MM.1S (cell line): ENCODE measurements around the gene NOL7.

Experiments
- EZH2 ChIP-seq: fragments of 300-600 bp; sonication (generic); optimal IDR thresholded peaks from 2 replicates; pipeline ENCODE3; 2017; ENCODE audit warnings: low read depth, mild to moderate bottlenecking, antibody characterized with exemption, low read length, mixed read lengths
- EZH2phosphoT487 ChIP-seq: fragments of 300-600 bp; sonication (generic); IDR thresholded peaks from 2 replicates; pipeline ENCODE4 v1.6.1; 2018; ENCODE audit warnings: antibody characterized with exemption, low read length
- TF ChIP-seq, protein P1 (sequence below): fragments of 300-600 bp; sonication (generic); IDR thresholded peaks from 2 replicates; pipeline ENCODE4 v1.5.1; 2016; ENCODE audit warnings: antibody characterized with exemption, low read length, mixed read lengths

DNA sequence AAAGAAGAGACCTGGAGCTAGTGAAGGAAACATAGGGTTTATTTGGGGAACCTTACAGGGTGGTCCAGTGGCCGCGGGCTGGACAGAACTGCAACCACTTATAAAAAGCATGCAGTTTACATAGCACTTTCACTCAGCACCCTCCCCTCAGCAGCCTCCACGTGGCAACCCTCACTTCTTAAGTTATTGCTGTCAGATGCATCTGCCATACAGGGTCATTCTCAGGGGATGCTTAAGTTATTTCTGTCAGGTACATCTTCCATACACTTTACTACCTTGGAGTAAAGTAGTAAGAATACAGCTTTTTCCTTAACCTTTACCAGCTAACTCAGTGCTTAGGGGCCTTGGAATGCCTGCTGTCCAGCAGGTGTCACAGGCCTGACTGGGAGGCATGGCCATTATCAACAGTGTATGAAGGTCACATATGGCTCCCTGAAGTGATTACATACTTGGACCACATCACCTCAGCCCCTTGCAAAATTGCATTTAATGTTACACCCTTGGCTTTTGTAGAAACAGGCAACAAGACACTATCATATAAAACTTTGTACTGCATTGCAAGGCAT is 2.0 kb upstream of the NOL7 start:
- TF ChIP-seq, protein P1, sequence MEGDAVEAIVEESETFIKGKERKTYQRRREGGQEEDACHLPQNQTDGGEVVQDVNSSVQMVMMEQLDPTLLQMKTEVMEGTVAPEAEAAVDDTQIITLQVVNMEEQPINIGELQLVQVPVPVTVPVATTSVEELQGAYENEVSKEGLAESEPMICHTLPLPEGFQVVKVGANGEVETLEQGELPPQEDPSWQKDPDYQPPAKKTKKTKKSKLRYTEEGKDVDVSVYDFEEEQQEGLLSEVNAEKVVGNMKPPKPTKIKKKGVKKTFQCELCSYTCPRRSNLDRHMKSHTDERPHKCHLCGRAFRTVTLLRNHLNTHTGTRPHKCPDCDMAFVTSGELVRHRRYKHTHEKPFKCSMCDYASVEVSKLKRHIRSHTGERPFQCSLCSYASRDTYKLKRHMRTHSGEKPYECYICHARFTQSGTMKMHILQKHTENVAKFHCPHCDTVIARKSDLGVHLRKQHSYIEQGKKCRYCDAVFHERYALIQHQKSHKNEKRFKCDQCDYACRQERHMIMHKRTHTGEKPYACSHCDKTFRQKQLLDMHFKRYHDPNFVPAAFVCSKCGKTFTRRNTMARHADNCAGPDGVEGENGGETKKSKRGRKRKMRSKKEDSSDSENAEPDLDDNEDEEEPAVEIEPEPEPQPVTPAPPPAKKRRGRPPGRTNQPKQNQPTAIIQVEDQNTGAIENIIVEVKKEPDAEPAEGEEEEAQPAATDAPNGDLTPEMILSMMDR: no peak
- TF ChIP-seq EZH2: no peak
- no peak for TF ChIP-seq EZH2phosphoT487
